Mucosa of descending colon (tissue), 3 donors: ENCODE measurements around the gene CILP. TPM values are rescaled to one million over a fixed set of nuclear protein-coding genes. Genes with fewer than 3 reads are reported as not detected.

ENCODE experiments used
- ATAC-seq: fragments of 200-7000 bp; cut with Tn5 transposase; one replicate; pipeline ENCODE4 v1.9.1; 2020; ENCODE audit warnings: mild to moderate bottlenecking, moderate library complexity
- DNase-seq, 3 donors: peaks; one replicate each; pipeline ENCODE4 v3.0.0-alpha.2; 2020
- H3K36me3 ChIP-seq: fragments of 200-600 bp; one replicate; pipeline ENCODE4 v1.8.0; 2021; ENCODE audit warnings: low read depth, mild to moderate bottlenecking
- H3K4me1 ChIP-seq: fragments of 200-600 bp; one replicate; pipeline ENCODE4 v1.8.0; 2021; ENCODE audit warnings: low read depth, mild to moderate bottlenecking
- H3K4me3 ChIP-seq: fragments of 200-600 bp; one replicate; pipeline ENCODE4 v1.8.0; 2021; ENCODE audit warnings: mild to moderate bottlenecking
- H3K9me3 ChIP-seq: fragments of 200-600 bp; one replicate; pipeline ENCODE4 v1.8.0; 2021; ENCODE audit warnings: mild to moderate bottlenecking
- intact Hi-C, 2 donors: fragments of 100-400 bp; cut with DNase I in 1 of 2; cut with micrococcal nuclease in 1 of 2; formaldehyde crosslinking; loops; one replicate each; pipeline versions ENCODE4 v1.11.0 to v1.11.1; 2022; cut with DNase I, micrococcal nuclease
- total RNA-seq, 3 donors: library from RNA; stranded (reverse); fragmentation: NEBNext Ultra II Directional in 2 of 3; extraction: Animal tissue kit (Norgen Biotek cat#: 25700) in 2 of 3; gene quantifications; one replicate each; pipeline versions ENCODE4 v1.2.1 to v1.2.4, GENCODE V29; 2021 to 2023
- TF ChIP-seq, protein P1 (sequence below): fragments of 200-600 bp; IDR thresholded peaks from one replicate; pipeline ENCODE4 v1.8.0; 2022; ENCODE audit warnings: antibody characterized with exemption, mild to moderate bottlenecking
- donor health status: DM: no; HTN: no; CAD: no; lungs with moderate emphysema.
- donor health status: DM: no; HTN: no; CAD: no.
- donor health status: DM: no; HTN: yes; CAD: no.

Gene CILP
- total RNA-seq, 3 donors from 2014 or later: 2.7 to 14.7 (median 10.3) TPM

DNA sequence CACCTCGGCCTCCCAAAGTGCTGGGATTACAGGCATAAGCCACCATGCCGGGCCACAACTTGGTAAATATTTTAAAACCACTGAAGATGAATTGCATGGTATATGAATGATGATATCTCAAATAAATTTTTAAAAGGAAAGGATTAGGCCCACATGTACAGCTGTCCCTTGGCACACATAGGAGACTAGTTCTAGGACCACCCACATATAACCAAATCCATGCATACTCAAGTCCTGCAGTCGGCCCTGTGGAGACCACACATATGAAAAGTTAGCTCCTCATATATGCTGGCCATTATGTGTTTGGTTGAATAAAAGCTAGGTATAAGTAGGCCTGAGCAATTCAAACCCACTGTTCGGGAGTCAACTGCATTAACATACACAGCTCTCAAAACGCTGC, 36.8 kb downstream of the CILP start:
- no peaks in the 10 kb centered on the region for H3K36me3 ChIP-seq
- no peak for ATAC-seq
- intact Hi-C loops: no loop called here

DNA sequence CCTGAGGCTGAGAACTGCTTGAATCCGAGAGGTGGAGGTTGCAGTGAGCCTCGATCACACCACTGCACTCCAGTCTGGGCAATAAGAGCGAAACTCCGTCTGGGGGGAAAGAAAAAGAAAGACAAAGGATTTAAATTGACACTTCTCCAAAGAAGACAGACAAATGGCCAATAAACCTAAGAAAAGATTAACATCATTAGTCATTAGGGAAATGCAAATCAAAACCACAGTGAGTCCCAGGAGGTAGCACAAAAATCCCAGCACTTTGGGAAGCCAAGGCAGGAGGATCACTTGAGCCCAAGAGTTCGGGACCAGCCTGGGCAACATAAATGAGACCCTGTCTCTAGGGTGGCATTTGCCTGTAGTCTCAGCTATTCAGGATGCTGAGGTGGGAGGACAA, 38.7 kb downstream of the CILP start:
- TF ChIP-seq, protein P1, sequence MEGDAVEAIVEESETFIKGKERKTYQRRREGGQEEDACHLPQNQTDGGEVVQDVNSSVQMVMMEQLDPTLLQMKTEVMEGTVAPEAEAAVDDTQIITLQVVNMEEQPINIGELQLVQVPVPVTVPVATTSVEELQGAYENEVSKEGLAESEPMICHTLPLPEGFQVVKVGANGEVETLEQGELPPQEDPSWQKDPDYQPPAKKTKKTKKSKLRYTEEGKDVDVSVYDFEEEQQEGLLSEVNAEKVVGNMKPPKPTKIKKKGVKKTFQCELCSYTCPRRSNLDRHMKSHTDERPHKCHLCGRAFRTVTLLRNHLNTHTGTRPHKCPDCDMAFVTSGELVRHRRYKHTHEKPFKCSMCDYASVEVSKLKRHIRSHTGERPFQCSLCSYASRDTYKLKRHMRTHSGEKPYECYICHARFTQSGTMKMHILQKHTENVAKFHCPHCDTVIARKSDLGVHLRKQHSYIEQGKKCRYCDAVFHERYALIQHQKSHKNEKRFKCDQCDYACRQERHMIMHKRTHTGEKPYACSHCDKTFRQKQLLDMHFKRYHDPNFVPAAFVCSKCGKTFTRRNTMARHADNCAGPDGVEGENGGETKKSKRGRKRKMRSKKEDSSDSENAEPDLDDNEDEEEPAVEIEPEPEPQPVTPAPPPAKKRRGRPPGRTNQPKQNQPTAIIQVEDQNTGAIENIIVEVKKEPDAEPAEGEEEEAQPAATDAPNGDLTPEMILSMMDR: no peak
- no peak overlapping the region for H3K4me3 ChIP-seq
- no peaks in the 10 kb centered on the region for H3K36me3 ChIP-seq
- ATAC-seq (no peak), DNase-seq (no peak)
- intact Hi-C loops: no loop called here
- no peaks in the 10 kb centered on the region for H3K9me3 ChIP-seq
- H3K4me1 ChIP-seq: no peaks in the 10 kb centered on the region

More for the DNA sequence above, 36.8 kb downstream of the CILP start:
- TF ChIP-seq, protein P1: no peak
- Histone ChIP-seq H3K4me1 (no peaks in the 10 kb centered on the region), H3K9me3 (no peaks in the 10 kb centered on the region), H3K4me3 (no peak overlapping the region)
- DNase-seq: no peak

DNA sequence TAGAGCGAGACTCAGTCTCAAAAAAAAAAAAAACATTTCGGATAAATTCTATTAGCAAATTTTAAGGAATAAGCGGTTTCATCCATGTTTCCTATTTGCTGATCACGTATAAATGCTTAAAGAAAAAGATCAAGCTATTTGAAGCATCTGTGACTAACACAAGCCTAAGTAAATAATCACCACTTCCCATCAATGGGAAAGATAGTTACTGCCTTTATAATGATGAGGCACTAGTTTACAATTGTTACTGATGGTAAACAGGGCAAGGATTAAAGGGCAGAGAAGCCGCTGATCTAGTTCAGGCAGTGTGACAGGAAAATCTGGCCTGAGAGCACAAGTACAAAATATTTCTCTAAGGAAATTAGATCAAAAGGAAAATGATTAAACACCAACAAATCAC, 39.8 kb downstream of the CILP start:
- H3K36me3 ChIP-seq: no peaks in the 10 kb centered on the region
- H3K4me1 ChIP-seq: no peaks in the 10 kb centered on the region
- ATAC-seq (no peak), DNase-seq (no peak)
- TF ChIP-seq, protein P1: no peak
- intact Hi-C loops: no loop called here
- no peak overlapping the region for H3K4me3 ChIP-seq
- H3K9me3 ChIP-seq: no peaks in the 10 kb centered on the region

DNA sequence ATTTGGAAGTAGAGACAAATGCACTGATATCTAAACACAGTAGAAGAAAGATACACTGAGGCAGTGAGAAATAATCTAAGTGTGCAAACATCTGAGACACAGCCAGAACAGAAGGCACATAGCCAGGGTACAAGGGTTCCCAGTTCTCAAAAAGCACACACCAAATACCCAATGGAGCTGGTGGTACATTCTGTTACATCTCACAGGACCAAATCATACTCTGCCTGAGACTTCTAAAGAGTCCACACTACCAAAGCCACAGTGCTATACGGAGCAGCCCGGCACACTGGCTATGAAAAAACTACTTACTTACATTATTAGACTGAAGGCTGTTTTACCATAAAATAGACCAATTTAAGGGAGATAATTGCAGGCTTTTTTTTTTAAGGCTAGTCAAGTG, 45.4 kb downstream of the CILP start:
- no peak for DNase-seq

DNA sequence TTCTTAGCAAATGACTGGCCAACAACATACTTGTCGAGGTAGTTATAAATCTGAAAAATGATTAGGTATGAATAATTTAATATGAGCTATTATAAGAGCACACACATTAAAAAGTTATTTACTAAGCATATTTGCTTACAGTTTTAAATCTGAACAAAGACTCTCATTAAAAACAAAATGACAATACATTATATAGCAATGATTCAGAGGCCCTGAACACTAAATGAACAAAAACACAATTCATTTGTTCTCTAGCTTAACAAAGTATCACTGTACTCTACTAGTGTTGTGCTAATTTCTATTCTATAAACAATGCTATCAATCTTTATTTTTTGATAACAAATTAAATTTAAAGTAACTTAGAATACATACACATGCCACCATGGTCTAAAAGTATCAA, 47.1 kb downstream of the CILP start:
- Histone ChIP-seq H3K4me3 (no peak overlapping the region), H3K4me1 (no peaks in the 10 kb centered on the region), H3K36me3 (peaks cover 7% of the 10 kb centered on the region), H3K9me3 (no peaks in the 10 kb centered on the region)
- no peak for DNase-seq
- TF ChIP-seq, protein P1: no peak
- intact Hi-C loops: no loop called here
- no peak for ATAC-seq

More for the DNA sequence above, 45.4 kb downstream of the CILP start:
- H3K4me3 ChIP-seq: no peak overlapping the region
- no peaks in the 10 kb centered on the region for H3K9me3 ChIP-seq
- TF ChIP-seq, protein P1: no peak
- peaks cover 7% of the 10 kb centered on the region for H3K36me3 ChIP-seq
- H3K4me1 ChIP-seq: no peaks in the 10 kb centered on the region
- intact Hi-C loops: no loop called here
- ATAC-seq: no peak

DNA sequence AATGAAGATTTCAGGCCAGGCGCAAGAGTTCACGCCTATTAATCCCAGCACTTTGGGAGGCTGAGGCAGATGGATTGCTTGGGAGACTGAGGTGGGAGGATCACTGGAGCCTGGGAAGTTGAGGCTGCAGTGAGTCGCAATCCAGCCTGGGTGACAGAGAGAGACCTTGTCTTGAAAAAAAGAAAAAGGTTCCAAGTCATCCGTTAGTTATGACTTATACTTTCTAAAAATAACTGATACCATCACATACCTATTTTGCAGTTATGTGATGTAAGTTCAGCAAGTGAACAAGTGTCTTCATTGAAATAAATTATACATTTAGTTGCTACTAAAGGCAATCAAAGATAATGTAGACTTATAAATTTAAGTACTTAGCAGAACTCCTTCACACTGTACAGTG, 48.2 kb downstream of the CILP start:
- no peak for ATAC-seq
- Histone ChIP-seq H3K9me3 (no peaks in the 10 kb centered on the region), H3K36me3 (peaks cover 7% of the 10 kb centered on the region), H3K4me3 (no peak overlapping the region), H3K4me1 (no peaks in the 10 kb centered on the region)
- TF ChIP-seq, protein P1: no peak
- no peak for DNase-seq
- intact Hi-C loops: no loop called here
